ENCODE data around the gene CLPSL1.

CLPSL1 gene

DNA sequence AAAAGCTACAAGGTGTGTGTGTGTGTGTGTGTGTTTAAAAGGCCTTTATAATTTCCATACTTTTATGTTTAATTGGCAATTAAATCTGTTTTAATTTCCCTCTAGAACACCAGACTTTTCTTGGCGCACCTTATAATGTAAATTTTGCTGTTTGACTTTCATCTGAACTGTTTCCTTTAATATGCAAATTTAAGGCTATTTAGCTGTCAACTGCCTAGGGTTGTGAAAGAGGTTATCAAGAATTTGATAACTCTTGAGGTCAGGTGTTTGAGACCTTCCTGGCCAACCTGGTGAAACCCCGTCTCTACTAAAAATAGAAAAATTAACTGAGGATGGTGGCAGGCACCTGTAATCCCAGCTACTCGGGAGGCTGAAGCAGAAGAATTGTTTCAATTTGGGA lies 20.3 kb downstream of the CLPSL1 start:
- Histone ChIP-seq H3K4me3 (ENCODE audit: insufficient read depth, low read length, poor library complexity, severe bottlenecking) (no peak overlapping the region), H3K9ac (ENCODE audit: low read length) (no peak overlapping the region)

DNA sequence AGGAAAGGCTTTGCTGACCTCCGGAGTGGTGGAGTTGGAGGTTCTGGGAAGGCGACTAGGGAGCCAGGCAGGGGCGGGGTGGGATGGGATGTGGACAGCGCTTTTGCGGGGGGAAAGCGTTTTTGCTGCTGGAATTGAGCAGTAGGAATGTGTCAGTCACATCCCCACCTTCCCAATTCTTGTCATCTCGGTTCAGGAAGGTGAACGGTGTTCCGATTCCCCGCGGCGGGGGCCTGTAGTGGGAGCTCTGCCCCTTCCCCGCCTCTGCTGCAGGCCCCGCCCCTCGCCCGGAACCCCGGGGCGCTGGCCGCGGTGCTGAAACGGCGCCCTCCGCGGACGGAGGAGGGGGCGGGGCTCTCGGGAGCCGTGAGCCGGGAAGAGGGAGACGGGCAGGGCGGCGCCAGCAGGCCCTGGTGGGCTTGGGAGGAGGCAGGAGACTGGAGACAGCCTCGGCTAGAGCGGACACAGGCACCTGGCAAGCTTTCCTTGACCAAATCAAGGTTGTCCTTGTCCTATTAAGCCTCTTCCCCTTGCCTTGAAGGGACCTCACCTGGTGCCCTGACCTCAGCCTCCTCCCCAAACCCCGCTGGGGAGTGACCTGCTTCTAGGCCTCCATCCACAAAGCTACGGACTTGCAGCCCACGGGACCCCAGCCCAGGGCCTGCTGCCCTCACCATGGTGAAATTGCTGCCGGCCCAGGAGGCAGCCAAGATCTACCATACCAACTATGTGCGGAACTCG lies 24.3 kb downstream of the CLPSL1 start, which contains the start of gene LHFPL5:
Gene LHFPL5, plus strand, starts transcription at position 357 of the 741 bp plus-strand sequence. Its CDS starts 319 bp downstream, at position 676.
- H3K27ac ChIP-seq (ENCODE audit: low read depth, low read length) = no peak within 1 kb of the TSS
- no peaks in the 10 kb centered on the region for H3K79me2 ChIP-seq (ENCODE audit: insufficient read depth, low read length)
- no peak within 1 kb of the TSS for H3K4me2 ChIP-seq (ENCODE audit: low read depth, low read length, poor library complexity, severe bottlenecking)
- no peak within 1 kb of the TSS for H3K4me3 ChIP-seq (ENCODE audit: insufficient read depth, low read length, poor library complexity, severe bottlenecking)
- H3K27me3 ChIP-seq (ENCODE audit: low read length) = no peaks in the 10 kb centered on the region; the same call in 1 of the 2 replicates
- no peaks in the 10 kb centered on the region for H4K20me1 ChIP-seq (ENCODE audit: low read depth, low read length)
- H3K9me3 ChIP-seq (ENCODE audit: insufficient read depth, low read length) = no peaks in the 10 kb centered on the region
- no peak within 1 kb of the TSS for H3K9ac ChIP-seq (ENCODE audit: low read length)
- no peaks in the 10 kb centered on the region for H3K9me2 ChIP-seq (replicated peaks; ENCODE audit: insufficient read depth, low read length)
- TF ChIP-seq, protein P1, sequence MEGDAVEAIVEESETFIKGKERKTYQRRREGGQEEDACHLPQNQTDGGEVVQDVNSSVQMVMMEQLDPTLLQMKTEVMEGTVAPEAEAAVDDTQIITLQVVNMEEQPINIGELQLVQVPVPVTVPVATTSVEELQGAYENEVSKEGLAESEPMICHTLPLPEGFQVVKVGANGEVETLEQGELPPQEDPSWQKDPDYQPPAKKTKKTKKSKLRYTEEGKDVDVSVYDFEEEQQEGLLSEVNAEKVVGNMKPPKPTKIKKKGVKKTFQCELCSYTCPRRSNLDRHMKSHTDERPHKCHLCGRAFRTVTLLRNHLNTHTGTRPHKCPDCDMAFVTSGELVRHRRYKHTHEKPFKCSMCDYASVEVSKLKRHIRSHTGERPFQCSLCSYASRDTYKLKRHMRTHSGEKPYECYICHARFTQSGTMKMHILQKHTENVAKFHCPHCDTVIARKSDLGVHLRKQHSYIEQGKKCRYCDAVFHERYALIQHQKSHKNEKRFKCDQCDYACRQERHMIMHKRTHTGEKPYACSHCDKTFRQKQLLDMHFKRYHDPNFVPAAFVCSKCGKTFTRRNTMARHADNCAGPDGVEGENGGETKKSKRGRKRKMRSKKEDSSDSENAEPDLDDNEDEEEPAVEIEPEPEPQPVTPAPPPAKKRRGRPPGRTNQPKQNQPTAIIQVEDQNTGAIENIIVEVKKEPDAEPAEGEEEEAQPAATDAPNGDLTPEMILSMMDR (IDR thresholded peaks at IDR 0.05; ENCODE audit: insufficient read depth, low read length, poor library complexity, severe bottlenecking) = no peak
- TF ChIP-seq EZH2phosphoT487 (conservative IDR thresholded peaks at IDR 0.05; ENCODE audit: low read length) = no peak
- H3K36me3 ChIP-seq (ENCODE audit: low read length) = no peaks in the 10 kb centered on the region
- no peak within 1 kb of the TSS for H2AFZ ChIP-seq (ENCODE audit: low read depth, low read length, severe bottlenecking)
- no peaks in the 10 kb centered on the region for H3F3A ChIP-seq (ENCODE audit: insufficient read depth)

More for the DNA sequence above, 20.3 kb downstream of the CLPSL1 start:
- Histone ChIP-seq H3K36me3 (ENCODE audit: low read length) (no peaks in the 10 kb centered on the region), H3K9me2 (replicated peaks; ENCODE audit: insufficient read depth, low read length) (no peaks in the 10 kb centered on the region), H2AFZ (ENCODE audit: low read depth, low read length, severe bottlenecking) (no peak overlapping the region), H4K20me1 (ENCODE audit: low read depth, low read length) (no peaks in the 10 kb centered on the region), H3K79me2 (ENCODE audit: insufficient read depth, low read length) (no peaks in the 10 kb centered on the region), H3K4me2 (ENCODE audit: low read depth, low read length, poor library complexity, severe bottlenecking) (no peak overlapping the region), H3K27me3 (ENCODE audit: low read length) (no peaks in the 10 kb centered on the region), H3F3A (ENCODE audit: insufficient read depth) (no peaks in the 10 kb centered on the region), H3K27ac (ENCODE audit: low read depth, low read length) (no peak overlapping the region), H3K9me3 (ENCODE audit: insufficient read depth, low read length) (no peaks in the 10 kb centered on the region)
- TF ChIP-seq, protein P1 (IDR thresholded peaks at IDR 0.05; ENCODE audit: insufficient read depth, low read length, poor library complexity, severe bottlenecking) = no peak
- no peak for TF ChIP-seq EZH2phosphoT487 (conservative IDR thresholded peaks at IDR 0.05; ENCODE audit: low read length)

DNA sequence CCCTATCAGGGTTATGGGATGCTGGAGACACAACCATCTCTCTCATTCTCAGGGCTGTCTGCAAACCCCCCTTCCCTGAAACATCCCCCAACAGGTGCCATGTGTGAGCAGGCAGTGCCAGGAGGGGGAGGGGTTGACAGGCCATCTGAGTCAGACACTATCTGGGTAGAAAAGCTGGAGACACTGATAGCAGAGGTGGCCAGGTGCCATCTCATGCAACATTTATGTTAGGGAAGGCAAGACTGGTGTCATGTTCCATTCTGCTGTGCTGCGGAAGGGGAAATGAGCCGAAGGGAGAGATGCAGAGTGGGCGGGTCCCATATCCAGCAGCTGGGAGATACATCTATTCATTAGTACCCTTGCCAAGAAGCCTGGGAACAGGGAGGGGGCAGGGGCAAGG lies 27.9 kb downstream of the CLPSL1 start:
- Histone ChIP-seq H3K9ac (ENCODE audit: low read length) (no peak overlapping the region), H2AFZ (ENCODE audit: low read depth, low read length, severe bottlenecking) (no peak overlapping the region), H3K9me2 (replicated peaks; ENCODE audit: insufficient read depth, low read length) (no peaks in the 10 kb centered on the region), H3K4me2 (ENCODE audit: low read depth, low read length, poor library complexity, severe bottlenecking) (no peak overlapping the region), H3K36me3 (ENCODE audit: low read length) (no peaks in the 10 kb centered on the region), H4K20me1 (ENCODE audit: low read depth, low read length) (no peaks in the 10 kb centered on the region), H3K27me3 (ENCODE audit: low read length) (no peaks in the 10 kb centered on the region; the same call in 1 of the 2 replicates), H3F3A (ENCODE audit: insufficient read depth) (no peaks in the 10 kb centered on the region), H3K79me2 (ENCODE audit: insufficient read depth, low read length) (no peaks in the 10 kb centered on the region), H3K4me3 (ENCODE audit: insufficient read depth, low read length, poor library complexity, severe bottlenecking) (no peak overlapping the region), H3K27ac (ENCODE audit: low read depth, low read length) (no peak overlapping the region), H3K9me3 (ENCODE audit: insufficient read depth, low read length) (no peaks in the 10 kb centered on the region)
- TF ChIP-seq EZH2phosphoT487 (conservative IDR thresholded peaks at IDR 0.05; ENCODE audit: low read length) = no peak
- TF ChIP-seq, protein P1 (IDR thresholded peaks at IDR 0.05; ENCODE audit: insufficient read depth, low read length, poor library complexity, severe bottlenecking) = no peak
